ENCODE measurements around the gene CSHL1.
"Not testable (repeated sequence)": the region's sequence is repeated elsewhere in the genome, so short reads cannot be mapped to it uniquely, and the experiment has no call there.

Gene CSHL1

DNA sequence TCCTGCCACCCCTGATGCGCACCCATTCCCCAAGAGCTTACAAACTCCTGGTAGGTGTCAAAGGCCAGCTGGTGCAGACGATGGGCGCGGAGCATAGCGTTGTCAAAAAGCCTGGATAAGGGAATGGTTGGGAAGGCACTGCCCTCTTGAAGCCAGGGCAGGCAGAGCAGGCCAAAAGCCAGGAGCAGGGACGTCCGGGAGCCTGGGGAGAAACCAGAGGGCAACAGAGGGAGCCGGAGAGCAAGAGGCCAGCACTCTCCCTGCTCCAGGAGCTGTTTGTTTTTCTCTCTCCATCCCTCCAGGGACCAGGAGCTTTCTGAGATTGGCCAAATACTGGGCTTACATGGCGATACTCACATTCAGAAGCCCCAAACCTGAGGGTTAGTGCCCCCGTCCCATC lies 7.2 kb upstream of the CSHL1 start:
- no peak for DNase-seq (ENCODE audit: low spot score)

DNA sequence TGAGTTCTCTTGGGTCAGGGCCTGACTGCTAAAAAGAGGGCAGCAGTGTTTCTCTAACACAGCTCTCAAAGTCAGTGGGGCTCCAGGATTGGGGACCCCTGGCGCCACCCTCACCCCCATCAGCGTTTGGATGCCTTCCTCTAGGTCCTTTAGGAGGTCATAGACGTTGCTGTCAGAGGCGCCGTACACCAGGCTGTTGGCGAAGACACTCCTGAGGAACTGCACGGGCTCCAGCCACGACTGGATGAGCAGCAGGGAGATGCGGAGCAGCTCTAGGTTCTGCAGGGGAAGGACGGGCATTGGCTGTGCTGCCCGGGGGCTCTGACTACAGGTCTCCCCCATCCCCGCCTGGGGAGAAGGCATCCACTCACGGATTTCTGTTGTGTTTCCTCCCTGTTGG lies 6.6 kb upstream of the CSHL1 start:
- DNase-seq (ENCODE audit: low spot score) = no peak

DNA sequence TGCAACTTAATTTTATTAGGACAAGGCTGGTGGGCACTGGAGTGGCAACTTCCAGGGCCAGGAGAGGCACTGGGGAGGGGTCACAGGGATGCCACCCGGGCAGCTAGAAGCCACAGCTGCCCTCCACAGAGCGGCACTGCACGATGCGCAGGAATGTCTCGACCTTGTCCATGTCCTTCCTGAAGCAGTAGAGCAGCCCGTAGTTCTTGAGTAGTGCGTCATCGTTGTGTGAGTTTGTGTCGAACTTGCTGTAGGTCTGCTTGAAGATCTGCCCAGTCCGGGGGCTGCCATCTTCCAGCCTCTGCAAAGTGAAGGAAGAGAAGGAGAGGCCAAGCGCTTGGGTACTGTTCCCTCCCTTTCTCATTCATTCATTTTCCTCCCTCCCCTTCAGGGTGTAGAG lies 6.1 kb upstream of the CSHL1 start:
- DNase-seq (ENCODE audit: low spot score) = not testable (repeated sequence)

DNA sequence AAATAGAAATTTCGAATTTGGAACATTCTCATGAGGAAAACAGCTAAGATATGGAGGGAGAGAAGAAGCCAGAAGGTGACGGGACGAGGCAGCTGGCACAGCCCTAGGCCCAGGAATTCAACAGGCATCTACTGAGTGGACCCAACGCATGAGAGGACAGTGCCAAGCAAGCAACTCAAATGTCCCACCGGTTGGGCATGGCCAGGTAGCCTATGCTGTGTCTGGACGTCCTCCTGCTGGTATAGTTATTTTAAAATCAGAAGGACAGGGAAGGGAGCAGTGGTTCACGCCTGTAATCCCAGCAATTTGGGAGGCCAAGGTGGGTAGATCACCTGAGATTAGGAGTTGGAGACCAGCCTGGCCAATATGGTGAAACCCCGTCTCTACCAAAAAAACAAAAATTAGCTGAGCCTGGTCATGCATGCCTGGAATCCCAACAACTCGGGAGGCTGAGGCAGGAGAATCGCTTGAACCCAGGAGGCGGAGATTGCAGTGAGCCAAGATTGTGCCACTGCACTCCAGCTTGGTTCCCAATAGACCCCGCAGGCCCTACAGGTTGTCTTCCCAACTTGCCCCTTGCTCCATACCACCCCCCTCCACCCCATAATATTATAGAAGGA lies 5.6 kb upstream of the CSHL1 start:
- no peak for DNase-seq (ENCODE audit: low spot score)

DNA sequence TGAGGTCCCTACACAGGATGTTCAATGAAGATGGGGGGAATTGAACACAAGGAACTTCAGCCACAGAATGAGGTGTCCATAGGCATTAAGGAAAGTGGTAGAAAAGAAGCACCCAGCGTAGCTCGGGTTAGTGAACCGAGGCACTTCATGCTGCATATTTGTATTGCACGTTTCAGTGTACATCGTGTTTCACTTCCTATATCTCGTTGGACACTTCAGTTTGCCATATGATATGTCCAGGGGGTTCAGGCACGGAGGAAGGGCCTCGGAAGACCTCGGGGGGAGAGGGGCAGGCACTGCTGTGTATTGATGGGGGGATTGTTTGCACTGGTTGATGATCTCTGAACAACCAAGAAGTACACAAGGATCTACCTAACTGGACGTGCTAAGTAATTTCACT lies 4.7 kb upstream of the CSHL1 start:
- not testable (repeated sequence) for DNase-seq (ENCODE audit: low spot score)

DNA sequence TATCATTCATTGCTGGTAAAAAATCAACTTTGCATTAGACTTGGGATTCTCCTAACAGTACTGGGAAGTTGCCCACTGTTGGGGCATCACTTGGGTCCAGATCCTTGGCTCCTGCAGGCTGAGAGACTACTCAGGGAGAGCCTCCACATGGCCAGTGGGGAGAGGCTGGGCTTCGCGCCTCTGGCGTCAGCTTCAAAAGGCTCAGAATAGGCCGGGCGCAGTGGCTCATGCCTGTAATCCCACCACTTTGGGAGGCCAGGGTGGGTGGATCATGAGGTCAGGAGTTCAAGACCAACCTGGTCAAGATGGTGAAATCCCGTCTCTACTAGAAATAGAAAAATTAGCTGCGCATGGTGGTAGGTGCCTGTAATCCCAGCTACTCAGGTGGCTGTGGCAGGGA lies 3.4 kb upstream of the CSHL1 start:
- no peak for DNase-seq (ENCODE audit: low spot score)

DNA sequence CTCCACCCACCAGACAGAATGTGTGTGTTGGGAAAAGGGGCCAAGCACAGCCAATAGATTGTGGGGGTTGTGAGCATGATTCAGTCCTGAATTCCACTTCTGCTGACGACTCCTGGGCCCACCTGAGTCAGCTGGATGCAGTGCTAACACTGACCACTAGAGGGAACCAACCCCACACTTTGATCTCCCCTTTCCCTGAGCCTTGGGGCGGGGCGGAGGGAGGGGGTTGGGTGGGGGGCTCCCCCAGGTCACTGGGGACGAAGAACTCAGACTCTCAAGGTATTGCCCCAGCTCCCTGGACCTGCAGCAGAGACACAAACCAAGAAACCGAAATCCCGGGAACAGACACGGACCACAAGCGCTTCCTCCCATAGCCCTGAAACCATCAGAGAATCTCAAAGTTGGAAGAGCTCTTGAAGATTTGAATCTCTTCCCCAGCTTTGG lies 621 bp upstream of the CSHL1 start:
- DNase-seq (ENCODE audit: low spot score) = peak; percentile 64

DNA sequence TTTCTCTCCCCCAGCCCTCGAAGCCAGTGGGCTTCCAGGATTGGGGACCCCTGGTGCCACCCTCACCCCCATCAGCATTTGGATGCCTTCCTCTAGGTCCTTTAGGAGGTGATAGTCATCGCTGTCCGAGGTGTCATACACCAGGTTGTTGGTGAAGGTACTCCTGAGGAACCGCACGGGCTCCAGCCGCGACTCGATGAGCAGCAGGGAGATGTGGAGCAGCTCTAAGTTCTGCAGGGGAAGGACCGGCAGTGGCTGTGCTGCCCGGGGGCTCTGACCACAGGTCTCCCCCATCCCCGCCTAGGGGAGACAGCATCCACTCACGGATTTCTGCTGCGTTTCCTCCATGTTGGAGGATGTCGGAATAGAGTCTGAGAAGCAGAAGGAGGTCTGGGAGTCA lies 962 bp downstream of the CSHL1 start:
- no peak for DNase-seq (ENCODE audit: low spot score)

DNA sequence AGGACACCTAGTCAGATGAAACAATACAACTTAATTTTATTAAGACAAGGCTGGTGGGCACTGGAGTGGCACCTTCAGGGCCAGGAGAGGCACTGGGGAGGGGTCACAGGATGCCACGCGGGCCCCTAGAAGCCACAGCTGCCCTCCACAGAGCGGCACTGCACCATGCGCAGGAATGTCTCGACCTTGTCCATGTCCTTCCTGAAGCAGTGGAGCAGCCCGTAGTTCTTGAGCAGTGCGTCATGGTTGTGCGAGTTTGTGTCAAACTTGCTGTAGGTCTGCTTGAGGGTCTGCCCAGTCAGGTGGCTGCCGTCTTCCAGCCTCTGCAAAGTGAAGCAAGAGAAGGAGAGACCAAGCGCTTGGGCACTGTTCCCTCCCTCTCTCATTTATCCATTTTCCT lies 1.5 kb downstream of the CSHL1 start:
- not testable (repeated sequence) for DNase-seq (ENCODE audit: low spot score)

DNA sequence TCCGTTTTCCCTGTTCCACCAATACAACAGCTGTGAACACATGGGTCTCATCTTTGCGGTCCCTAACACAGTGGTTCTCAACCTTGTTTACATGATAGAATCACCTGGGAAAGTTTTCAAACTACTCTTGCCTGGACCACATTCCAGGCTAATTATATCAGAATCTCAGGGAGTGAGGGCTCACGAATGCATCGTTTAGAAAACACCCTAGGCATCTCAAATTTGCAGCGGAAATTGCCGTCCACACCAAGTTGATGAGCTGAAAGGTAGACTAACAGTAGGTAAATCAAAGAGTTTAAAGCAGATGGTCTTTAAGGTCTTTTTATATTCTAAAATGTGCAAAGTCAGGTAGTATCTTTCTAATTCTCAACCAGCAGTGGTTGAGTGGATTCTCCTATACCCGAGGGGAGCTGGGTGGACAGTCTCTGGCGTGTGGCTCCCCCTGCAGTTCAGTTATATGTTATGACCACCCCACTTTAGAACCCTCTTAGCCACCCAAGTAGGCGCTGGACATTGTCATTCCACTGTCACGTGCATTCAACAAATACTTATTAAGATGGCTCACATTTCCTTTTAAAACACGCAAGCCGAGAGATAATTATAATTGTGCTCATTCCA lies 3.8 kb downstream of the CSHL1 start:
- not testable (repeated sequence) for DNase-seq (ENCODE audit: low spot score)

DNA sequence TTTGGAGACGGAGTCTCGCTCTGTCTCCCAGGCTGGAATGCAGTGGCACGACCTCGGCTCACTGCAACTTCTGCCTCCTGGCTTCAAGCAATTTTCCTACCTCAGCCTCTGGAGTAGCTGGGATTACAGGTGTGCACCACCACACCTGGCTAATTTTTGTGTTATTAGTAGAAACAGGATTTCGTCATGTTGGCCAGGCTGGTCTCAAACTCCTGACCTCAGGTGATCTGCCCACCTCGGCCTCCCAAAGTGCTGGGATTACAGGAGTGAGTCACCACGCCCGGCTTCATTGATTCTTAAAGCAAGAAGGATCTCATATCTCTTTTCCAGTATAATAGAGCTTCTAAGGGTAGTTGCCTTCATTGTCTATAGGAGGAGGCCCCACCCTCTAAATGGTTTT lies 6.3 kb downstream of the CSHL1 start:
- DNase-seq (ENCODE audit: low spot score) = not testable (repeated sequence)

DNA sequence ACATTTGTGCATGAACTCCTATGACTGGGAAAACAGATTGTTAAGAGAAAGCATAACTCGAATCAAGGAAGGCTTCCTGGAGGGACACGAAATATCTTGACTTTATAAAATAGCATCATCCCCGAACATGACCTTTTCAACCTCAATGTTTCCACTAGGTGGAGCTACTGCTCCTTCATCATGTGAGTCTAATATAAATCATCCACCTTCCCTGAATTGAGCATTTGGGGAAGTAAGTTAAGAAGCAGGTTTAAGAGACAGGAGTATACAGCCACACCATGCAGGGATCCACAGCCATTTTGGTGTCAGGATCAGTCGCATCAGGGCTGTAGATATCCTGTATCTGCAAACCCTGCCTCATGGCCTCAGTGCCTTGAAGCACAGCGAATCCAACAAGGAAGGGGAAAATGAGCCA lies 7.3 kb downstream of the CSHL1 start:
- peak; percentile 70 for DNase-seq (ENCODE audit: low spot score)

DNA sequence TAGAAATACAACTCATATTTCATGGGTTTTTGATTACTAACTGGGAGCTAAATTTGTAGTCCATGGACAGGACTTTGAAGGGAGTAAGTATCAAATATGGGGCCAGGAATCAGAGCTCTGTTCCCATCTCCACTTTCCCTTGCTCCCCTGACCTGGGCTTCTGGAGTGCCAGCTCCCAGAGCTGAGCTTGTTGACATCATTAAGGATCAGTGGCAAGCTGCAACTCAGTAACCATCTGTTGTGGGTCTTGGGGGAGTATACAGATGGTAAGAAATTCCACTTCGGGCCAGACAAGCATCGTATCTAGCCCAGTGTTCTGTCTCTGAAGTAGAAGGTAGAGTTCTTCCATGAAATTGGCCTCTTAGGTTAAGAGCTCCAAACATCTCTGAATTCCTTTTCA lies 9.1 kb downstream of the CSHL1 start:
- DNase-seq (ENCODE audit: low spot score) = not testable (repeated sequence)

DNA sequence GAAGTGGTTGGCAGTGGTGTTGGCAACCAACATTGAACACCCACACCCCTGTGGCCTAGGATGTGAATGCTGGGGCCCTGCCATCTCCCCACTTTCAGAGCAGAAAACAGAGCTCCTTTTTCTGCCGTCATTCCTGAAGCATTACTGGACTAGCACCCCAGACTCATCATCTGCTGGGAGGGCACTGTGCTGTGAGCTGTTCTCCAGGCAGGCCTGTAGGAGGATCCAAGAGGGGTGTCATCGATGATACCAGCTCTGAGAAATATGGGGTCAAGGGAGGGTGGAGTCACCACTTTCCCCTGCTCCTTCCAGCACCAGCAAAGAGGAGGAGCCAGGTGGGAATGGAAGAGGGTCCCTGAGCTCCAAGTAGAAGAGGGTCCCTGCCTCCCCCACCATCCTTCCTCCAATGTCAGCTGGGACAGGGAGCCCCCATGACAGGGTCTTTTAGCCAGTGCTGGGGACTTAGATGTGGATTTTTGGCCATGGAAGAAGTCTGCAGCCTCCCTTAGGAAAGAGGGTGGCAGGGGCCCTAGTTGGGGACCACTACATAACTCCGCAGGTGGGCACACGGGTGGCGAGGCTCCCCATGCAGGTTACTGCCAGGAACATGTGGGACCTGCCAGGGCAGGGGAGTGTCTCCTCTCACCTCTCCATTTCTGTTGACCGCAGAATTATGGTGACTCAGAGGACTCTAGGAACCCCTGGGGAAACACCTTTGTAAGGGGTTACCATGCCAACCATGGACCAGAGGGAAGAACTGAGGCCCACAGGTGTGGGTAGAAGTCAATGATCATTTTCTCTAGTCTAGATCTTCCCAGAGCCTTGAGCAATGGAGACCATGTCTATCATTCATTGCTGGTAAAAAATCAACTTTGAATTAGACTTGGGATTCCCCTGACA lies 11.9 kb downstream of the CSHL1 start:
- peak; percentile 64 for DNase-seq (ENCODE audit: low spot score)

DNA sequence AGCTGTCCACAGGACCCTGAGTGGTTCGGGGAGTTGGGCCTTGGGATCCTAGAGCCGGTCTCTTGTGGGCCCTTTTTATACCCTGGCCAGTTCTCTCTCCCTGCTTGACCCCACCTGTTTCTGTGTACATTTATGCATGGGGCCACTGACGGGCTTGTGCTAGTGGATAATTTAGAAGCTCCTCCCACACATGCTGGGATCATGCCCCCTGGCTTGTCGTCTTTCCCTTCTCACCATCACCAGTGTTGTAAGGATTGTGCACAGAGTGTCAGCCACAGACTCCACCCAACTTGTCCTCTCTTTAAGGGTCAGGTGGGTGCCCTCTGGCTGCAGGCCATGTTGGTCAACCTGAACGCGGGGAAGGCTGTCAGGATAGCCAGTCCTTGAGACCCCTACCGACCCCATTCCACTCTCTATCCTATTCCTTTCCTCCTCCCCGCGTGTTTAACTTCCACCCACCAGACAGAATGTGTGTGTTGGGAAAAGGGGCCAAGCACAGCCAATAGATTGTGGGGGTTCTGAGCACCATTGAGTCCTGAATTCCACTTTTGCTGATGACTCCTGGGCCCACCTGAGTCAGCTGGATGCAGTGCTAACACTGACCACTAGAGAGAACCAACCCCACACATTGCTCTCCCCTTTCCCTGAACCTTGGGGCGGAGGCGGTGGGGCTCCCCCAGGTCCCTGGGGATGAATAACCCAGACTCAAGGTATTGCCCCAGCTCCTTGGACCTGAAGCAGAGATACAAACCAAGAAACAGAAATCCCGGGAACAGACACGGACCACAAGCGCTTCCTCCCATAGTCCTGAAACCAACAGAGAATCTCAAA lies 14.3 kb downstream of the CSHL1 start, which contains the start of gene CSH1:
Gene CSH1 (minus strand): TSS at position 51 of the 831 bp plus-strand sequence. CDS start 63 bp downstream, outside the sequence.
- DNase-seq (ENCODE audit: low spot score) = not testable (repeated sequence)

DNA sequence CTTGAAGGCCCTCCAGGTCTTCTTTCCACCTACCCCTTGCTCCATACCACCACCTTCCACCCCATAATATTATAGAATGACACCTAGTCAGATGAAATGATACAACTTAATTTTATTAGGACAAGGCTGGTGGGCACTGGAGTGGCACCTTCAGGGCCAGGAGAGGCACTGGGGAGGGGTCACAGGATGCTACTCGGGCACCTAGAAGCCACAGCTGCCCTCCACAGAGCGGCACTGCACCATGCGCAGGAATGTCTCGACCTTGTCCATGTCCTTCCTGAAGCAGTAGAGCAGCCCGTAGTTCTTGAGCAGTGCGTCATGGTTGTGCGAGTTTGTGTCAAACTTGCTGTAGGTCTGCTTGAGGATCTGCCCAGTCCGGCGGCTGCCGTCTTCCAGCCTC lies 16.2 kb downstream of the CSHL1 start:
- not testable (repeated sequence) for DNase-seq (ENCODE audit: low spot score)

DNA sequence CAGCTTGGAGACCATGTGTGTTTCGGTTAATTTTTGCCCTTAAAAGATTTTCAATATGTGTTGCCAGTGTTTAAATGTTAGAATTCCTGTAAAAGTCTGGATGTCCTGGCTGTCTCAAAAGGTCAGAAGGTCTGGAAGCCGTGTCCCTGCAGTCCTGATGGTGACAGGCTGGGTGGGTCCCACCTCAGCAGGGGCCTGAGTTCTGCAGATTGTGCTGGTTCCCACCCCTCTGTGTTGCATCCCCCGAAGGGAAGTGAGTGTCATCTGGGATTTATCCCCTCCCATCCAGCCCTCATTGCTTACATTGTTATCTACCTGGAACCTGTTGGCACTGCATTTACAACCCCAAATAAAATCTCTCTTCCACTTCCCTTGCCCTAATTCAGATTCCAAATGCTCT lies 17.0 kb downstream of the CSHL1 start:
- not testable (repeated sequence) for DNase-seq (ENCODE audit: low spot score)

DNA sequence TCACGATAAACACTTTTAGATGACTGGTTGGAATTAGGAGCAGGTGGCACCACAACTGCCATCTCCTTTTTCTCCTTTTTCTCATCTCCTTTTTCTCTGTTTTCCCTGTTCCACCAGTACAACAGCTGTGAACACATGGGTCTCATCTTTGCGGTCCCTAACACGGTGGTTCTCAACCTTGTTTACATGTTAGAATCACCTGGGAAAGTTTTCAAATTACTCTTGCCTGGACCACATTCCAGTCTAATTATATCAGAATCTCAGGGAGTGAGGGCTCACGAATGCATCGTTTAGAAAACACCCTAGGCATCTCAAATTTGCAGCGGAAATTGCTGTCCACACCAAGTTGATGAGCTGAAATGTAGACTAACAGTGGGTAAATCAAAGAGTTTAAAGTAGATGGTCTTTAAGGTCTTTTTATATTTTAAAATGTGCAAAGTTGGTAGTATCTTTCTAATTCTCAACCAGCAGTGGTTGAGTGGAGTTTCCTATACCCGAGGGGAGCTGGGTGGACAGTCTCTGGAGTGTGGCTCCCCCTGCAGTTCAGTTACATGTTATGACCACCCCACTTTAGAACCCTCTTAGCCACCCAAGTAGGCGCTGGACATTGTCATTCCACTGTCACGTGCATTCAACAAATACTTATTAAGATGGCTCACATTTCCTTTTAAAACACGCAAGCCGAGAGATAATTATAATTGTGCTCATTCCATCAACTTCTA lies 18.6 kb downstream of the CSHL1 start:
- not testable (repeated sequence) for DNase-seq (ENCODE audit: low spot score)

DNA sequence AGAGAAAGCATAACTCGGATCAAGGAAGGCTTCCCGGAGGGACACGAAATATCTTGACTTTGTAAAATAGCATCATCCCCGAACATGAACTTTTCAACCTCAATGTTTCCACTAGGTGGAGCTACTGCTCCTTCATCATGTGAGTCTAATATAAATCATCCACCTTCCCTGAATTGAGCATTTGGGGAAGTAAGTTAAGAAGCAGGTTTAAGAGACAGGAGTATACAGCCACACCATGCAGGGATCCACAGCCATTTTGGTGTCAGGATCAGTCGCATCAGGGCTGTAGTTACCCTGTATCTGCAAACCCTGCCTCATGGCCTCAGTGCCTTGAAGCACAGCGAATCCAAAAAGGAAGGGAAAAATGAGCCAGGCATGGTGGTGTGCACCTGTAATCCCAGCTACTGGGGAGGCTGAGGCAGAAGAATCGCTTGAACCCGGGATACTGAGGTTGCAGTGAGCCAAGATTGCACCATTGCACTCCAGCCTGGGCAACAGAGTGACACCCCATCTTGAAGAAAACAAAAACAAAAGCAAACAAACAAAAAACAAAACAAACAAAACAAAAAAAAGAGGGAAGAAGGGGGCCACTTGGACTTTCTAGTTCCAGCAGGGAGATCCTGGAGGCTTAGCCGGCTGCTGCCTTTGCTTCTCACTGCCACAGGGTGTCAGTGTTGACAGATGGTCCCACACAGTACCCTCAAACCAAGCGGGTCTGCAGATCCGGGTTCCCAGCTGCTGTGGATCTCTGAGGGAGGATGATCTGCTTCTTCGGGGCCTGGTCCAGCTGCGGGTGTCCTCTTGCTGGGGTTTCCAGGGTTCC lies 21.8 kb downstream of the CSHL1 start:
- DNase-seq (ENCODE audit: low spot score) = peak; percentile 47

DNA sequence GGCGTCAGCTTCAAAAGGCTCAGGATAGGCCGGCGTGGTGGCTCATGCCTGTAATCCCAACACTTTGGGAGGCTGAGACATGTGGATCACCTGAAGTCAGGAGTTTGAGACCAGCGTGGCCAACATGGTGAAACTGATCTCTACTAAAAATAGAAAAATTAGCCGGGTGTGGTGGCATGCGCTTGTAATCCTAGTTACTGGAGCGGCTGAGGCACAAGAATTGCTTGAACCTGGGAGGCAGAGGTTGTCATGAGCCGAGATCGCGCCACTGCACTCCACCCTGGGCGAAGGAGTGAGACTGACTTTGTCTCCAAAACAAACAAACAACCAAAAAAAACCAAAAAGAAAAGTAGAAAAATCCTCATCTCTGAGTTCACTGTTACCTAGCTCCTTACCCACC lies 25.9 kb downstream of the CSHL1 start:
- DNase-seq (ENCODE audit: low spot score) = not testable (repeated sequence)

All from CD4-positive, alpha-beta T cell treated with Interleukin-2 at 100 ng/mL for 4 hours (primary cell).